Esophagus squamous epithelium (tissue), 4 donors: Measurements from ENCODE around the gene NFATC3.

Experiments
- POLR2A ChIP-seq, 4 donors: fragments of 450-650 bp; IDR thresholded peaks; one replicate each; pipeline ENCODE4 v1.6.1; 2017; ENCODE audit warnings: antibody characterized with exemption in 4 of 4, mild to moderate bottlenecking in 4 of 4, moderate library complexity in 3 of 4
- TF ChIP-seq, protein P1 (sequence below), 6 experiments: fragments of 450-650 bp in 4 of 6; fragments of 200-600 bp in 2 of 6; sonication (generic) in 2 of 6; IDR thresholded peaks; one replicate each; pipeline ENCODE4 v1.5.1; 2016 to 2019; ENCODE audit warnings: antibody characterized with exemption in 6 of 6, mild to moderate bottlenecking in 4 of 6, moderate library complexity in 4 of 6

DNA sequence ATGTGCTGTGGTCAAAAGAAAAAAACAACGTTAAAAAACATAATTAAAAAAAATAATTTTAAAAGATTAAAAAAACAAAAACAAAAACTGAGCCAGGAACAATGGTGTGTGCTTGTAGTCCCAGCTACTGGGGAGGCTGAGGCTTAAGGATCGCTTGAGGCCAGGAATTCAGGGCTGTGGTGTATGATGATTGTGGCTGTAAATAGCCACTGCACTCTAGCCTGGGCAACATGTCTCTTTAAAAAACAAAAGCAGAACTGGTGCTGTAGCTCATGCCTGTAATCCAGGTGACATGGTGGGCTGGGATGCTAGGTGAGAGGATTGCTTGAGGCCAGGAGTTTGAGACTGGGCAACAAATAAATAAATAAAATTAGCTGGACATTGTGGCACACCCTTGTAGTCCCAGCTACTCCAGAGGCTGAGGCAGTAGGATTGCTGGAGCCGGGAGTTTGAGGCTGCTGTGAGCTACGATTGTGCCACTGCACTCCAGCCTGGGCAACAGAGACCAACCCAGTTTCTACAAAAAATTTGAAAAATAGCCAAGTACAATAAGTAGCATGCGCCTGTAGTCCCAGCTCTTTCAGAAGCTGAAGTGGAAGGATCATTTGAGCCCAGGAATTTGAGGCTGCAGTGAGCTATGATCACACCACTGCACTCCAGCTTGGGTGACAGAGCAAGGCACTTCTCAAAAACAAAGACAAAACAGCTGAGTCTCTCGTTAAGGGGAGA is 43.6 kb downstream of the NFATC3 start:
- TF ChIP-seq, protein P1, sequence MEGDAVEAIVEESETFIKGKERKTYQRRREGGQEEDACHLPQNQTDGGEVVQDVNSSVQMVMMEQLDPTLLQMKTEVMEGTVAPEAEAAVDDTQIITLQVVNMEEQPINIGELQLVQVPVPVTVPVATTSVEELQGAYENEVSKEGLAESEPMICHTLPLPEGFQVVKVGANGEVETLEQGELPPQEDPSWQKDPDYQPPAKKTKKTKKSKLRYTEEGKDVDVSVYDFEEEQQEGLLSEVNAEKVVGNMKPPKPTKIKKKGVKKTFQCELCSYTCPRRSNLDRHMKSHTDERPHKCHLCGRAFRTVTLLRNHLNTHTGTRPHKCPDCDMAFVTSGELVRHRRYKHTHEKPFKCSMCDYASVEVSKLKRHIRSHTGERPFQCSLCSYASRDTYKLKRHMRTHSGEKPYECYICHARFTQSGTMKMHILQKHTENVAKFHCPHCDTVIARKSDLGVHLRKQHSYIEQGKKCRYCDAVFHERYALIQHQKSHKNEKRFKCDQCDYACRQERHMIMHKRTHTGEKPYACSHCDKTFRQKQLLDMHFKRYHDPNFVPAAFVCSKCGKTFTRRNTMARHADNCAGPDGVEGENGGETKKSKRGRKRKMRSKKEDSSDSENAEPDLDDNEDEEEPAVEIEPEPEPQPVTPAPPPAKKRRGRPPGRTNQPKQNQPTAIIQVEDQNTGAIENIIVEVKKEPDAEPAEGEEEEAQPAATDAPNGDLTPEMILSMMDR (IDR thresholded peaks at IDR 0.05): no peak
- no peak for TF ChIP-seq POLR2A (IDR thresholded peaks at IDR 0.05)
